H4 (cell line): ENCODE data around the gene SMC1B. TPM values are rescaled to one million over a fixed set of nuclear protein-coding genes. Genes with fewer than 3 reads are reported as not detected.
"Not testable (repeated sequence)": the region's sequence is repeated elsewhere in the genome, so short reads cannot be mapped to it uniquely, and the experiment has no call there.

Experiments
- DNase-seq: peaks from one replicate; pipeline ENCODE4 v3.0.0-alpha.2; 2015; ENCODE audit warnings: low spot score
- total RNA-seq: library from RNA; depleted of rRNA; stranded (reverse); fragments of >200 nt; shearing (Covaris generic); gene quantifications from 2 replicates; pipeline ENCODE4 v1.2.3, GENCODE V29; 2014; rRNA removed

The SMC1B gene
- total RNA-seq, result not detected in 2 replicates

- DNase-seq, result no peak
These were observed at the start of gene SMC1B, which contains the start of gene RIBC2 for GRCh38 chr22:45413368-45414211. SMC1B (minus strand) TSS chr22:45413599; CDS start chr22:45413567, 32 bp downstream. RIBC2 (plus strand) TSS chr22:45413693; CDS start chr22:45413887, 194 bp downstream.

- DNase-seq, result no peak
These were observed 48.7 kb upstream of the SMC1B start for GRCh38 chr22:45462034-45462655.

- no peak for DNase-seq
These were observed 47.1 kb upstream of the SMC1B start for GRCh38 chr22:45460288-45461109.

- DNase-seq, result no peak
These were observed 45.8 kb upstream of the SMC1B start for GRCh38 chr22:45459235-45459634.

- no peak for DNase-seq
These were observed 45.1 kb upstream of the SMC1B start for GRCh38 chr22:45458532-45458931.

- no peak for DNase-seq
These were observed 43.4 kb upstream of the SMC1B start for GRCh38 chr22:45456811-45457210.

GRCh38 chr22:45455621-45456020 lies 42.2 kb upstream of the SMC1B start:
- no peak for DNase-seq

- no peak for DNase-seq
These were observed 41.8 kb upstream of the SMC1B start for GRCh38 chr22:45455212-45455611.

- peak; percentile 26 for DNase-seq
These were observed 40.9 kb upstream of the SMC1B start for GRCh38 chr22:45454275-45454674.

- no peak for DNase-seq
These were observed 40.4 kb upstream of the SMC1B start for GRCh38 chr22:45453764-45454163.

GRCh38 chr22:45452565-45453379 lies 39.4 kb upstream of the SMC1B start:
- no peak for DNase-seq

- no peak for DNase-seq
These were observed 38.6 kb upstream of the SMC1B start for GRCh38 chr22:45451972-45452371.

- peak; percentile 21 for DNase-seq
These were observed 37.7 kb upstream of the SMC1B start for GRCh38 chr22:45450921-45451651.

- DNase-seq, result no peak
These were observed 36.8 kb upstream of the SMC1B start for GRCh38 chr22:45450101-45450785.

GRCh38 chr22:45449442-45449841 lies 36.0 kb upstream of the SMC1B start:
- DNase-seq, result not testable (repeated sequence)

GRCh38 chr22:45448431-45448830 lies 35.0 kb upstream of the SMC1B start:
- no peak for DNase-seq

GRCh38 chr22:45447596-45447995 lies 34.2 kb upstream of the SMC1B start:
- DNase-seq, result not testable (repeated sequence)

- no peak for DNase-seq
These were observed 32.8 kb upstream of the SMC1B start for GRCh38 chr22:45446216-45446615.

- DNase-seq, result no peak
These were observed 31.8 kb upstream of the SMC1B start for GRCh38 chr22:45445031-45445710.
